ENCODE data around the gene ADCK1.
A peak's percentile ranks its signal among the peaks of the same experiment; 100 is the strongest.

ADCK1 gene

GRCh38 chr14:77859934-77860570, 60.1 kb downstream of the ADCK1 start:
- H3K4me1 Mint-ChIP-seq = no peaks in the 10 kb centered on the region
- H3K27ac Mint-ChIP-seq (ENCODE audit: low read depth) = no peak overlapping the region
- no peak for ATAC-seq (replicated peaks; ENCODE audit: extremely low read depth, poor library complexity, severe bottlenecking)
- H3K27me3 Mint-ChIP-seq = no peaks in the 10 kb centered on the region
- H3K4me3 Mint-ChIP-seq = no peak overlapping the region
- peaks cover 3% of the 10 kb centered on the region for H3K36me3 Mint-ChIP-seq (ENCODE audit: insufficient read depth)
- DNase-seq (ENCODE audit: low spot score in 2 of 2) = no peak
- no peaks in the 10 kb centered on the region for H3K9me3 Mint-ChIP-seq

GRCh38 chr14:77861201-77861600, 61.3 kb downstream of the ADCK1 start:
- H3K9me3 Mint-ChIP-seq = no peaks in the 10 kb centered on the region
- no peaks in the 10 kb centered on the region for H3K4me1 Mint-ChIP-seq
- H3K27ac Mint-ChIP-seq (ENCODE audit: low read depth) = no peak overlapping the region
- H3K4me3 Mint-ChIP-seq = no peak overlapping the region
- H3K27me3 Mint-ChIP-seq = no peaks in the 10 kb centered on the region
- DNase-seq (ENCODE audit: low spot score in 2 of 2) (no peak), ATAC-seq (replicated peaks; ENCODE audit: extremely low read depth, poor library complexity, severe bottlenecking) (no peak)
- H3K36me3 Mint-ChIP-seq (ENCODE audit: insufficient read depth) = peaks cover 3% of the 10 kb centered on the region

GRCh38 chr14:77862154-77862786, 62.4 kb downstream of the ADCK1 start:
- peaks cover 3% of the 10 kb centered on the region for H3K36me3 Mint-ChIP-seq (ENCODE audit: insufficient read depth)
- H3K27me3 Mint-ChIP-seq = no peaks in the 10 kb centered on the region
- H3K4me1 Mint-ChIP-seq = no peaks in the 10 kb centered on the region
- H3K4me3 Mint-ChIP-seq = no peak overlapping the region
- DNase-seq (ENCODE audit: low spot score in 2 of 2) (peak; percentile 48 to 66), ATAC-seq (replicated peaks; ENCODE audit: extremely low read depth, poor library complexity, severe bottlenecking) (no peak)
- no peaks in the 10 kb centered on the region for H3K9me3 Mint-ChIP-seq
- H3K27ac Mint-ChIP-seq (ENCODE audit: low read depth) = no peak overlapping the region

- H3K27me3 Mint-ChIP-seq = no peaks in the 10 kb centered on the region
- no peak overlapping the region for H3K27ac Mint-ChIP-seq (ENCODE audit: low read depth)
- no peaks in the 10 kb centered on the region for H3K9me3 Mint-ChIP-seq
- H3K36me3 Mint-ChIP-seq (ENCODE audit: insufficient read depth) = peaks cover 1% of the 10 kb centered on the region
- DNase-seq (ENCODE audit: low spot score in 2 of 2) = no peak
- no peak overlapping the region for H3K4me3 Mint-ChIP-seq
- no peaks in the 10 kb centered on the region for H3K4me1 Mint-ChIP-seq
- ATAC-seq (replicated peaks; ENCODE audit: extremely low read depth, poor library complexity, severe bottlenecking) = no peak
Measured at GRCh38 chr14:77864085-77864484, 64.2 kb downstream of the ADCK1 start.

GRCh38 chr14:77864580-77864979, 64.7 kb downstream of the ADCK1 start:
- Mint-ChIP-seq H3K27ac (ENCODE audit: low read depth) (no peak overlapping the region), H3K4me3 (no peak overlapping the region)
- DNase-seq (ENCODE audit: low spot score in 2 of 2) = no peak

GRCh38 chr14:77865455-77865854, 65.5 kb downstream of the ADCK1 start:
- Mint-ChIP-seq H3K27me3 (no peaks in the 10 kb centered on the region), H3K27ac (ENCODE audit: low read depth) (no peak overlapping the region), H3K36me3 (ENCODE audit: insufficient read depth) (peaks cover 1% of the 10 kb centered on the region), H3K4me1 (no peaks in the 10 kb centered on the region), H3K9me3 (no peaks in the 10 kb centered on the region), H3K4me3 (no peak overlapping the region)
- DNase-seq (ENCODE audit: low spot score in 2 of 2) (no peak), ATAC-seq (replicated peaks; ENCODE audit: extremely low read depth, poor library complexity, severe bottlenecking) (no peak)

More at GRCh38 chr14:77864580-77864979, 64.7 kb downstream of the ADCK1 start:
- no peak for ATAC-seq (replicated peaks; ENCODE audit: extremely low read depth, poor library complexity, severe bottlenecking)
- Mint-ChIP-seq H3K36me3 (ENCODE audit: insufficient read depth) (peaks cover 1% of the 10 kb centered on the region), H3K27me3 (no peaks in the 10 kb centered on the region), H3K9me3 (no peaks in the 10 kb centered on the region), H3K4me1 (no peaks in the 10 kb centered on the region)

DNA sequence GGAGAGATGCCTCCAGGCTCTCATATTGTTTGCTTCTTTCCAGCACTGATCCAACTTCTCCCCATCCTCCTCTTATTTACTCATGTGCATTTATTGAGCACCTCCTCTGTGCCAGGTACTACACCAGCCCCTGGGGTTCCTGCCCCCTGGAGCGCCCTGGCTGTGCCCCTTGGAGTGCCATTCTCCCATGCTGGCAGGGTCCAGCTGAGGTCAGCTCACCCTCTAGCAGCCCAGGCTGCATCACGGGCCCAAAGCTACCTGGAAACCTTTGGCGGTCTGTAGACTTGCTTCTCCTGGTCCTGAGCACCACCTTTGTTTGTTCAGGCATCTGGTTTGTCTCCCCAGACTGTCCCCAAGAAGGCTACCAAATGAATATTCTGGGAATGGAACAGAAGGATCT, 67.0 kb downstream of the ADCK1 start:
- Mint-ChIP-seq H3K4me3 (no peak overlapping the region), H3K27me3 (no peaks in the 10 kb centered on the region), H3K9me3 (no peaks in the 10 kb centered on the region), H3K36me3 (ENCODE audit: insufficient read depth) (peaks cover 1% of the 10 kb centered on the region), H3K27ac (ENCODE audit: low read depth) (no peak overlapping the region), H3K4me1 (no peaks in the 10 kb centered on the region)
- DNase-seq (ENCODE audit: low spot score in 2 of 2) (no peak), ATAC-seq (replicated peaks; ENCODE audit: extremely low read depth, poor library complexity, severe bottlenecking) (no peak)

DNA sequence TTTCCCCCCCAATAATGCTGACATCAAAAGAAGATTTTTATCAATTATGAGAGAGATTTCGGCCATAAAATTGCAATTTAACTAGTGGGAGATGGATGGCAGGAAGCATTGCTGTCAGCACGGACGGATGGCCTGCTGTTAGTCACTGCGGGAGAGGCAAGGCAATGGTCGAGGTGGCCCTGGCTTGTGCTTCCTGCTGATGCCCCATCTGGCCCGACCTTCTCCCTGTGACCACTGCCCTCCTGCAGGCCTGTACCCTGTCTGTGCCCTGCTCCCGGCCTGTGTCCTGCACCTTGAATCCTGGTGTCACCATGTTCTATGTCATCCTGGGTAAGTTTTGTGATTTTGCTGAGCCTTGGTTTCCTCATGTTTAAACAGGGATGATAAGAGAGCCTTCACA, 67.6 kb downstream of the ADCK1 start:
- no peaks in the 10 kb centered on the region for H3K9me3 Mint-ChIP-seq
- H3K36me3 Mint-ChIP-seq (ENCODE audit: insufficient read depth) = peaks cover 1% of the 10 kb centered on the region
- no peak overlapping the region for H3K27ac Mint-ChIP-seq (ENCODE audit: low read depth)
- no peaks in the 10 kb centered on the region for H3K27me3 Mint-ChIP-seq
- DNase-seq (ENCODE audit: low spot score in 2 of 2) (no peak), ATAC-seq (replicated peaks; ENCODE audit: extremely low read depth, poor library complexity, severe bottlenecking) (no peak)
- no peak overlapping the region for H3K4me3 Mint-ChIP-seq
- H3K4me1 Mint-ChIP-seq = no peaks in the 10 kb centered on the region

- no peaks in the 10 kb centered on the region for H3K36me3 Mint-ChIP-seq (ENCODE audit: insufficient read depth)
- H3K4me1 Mint-ChIP-seq = no peaks in the 10 kb centered on the region
- ATAC-seq (replicated peaks; ENCODE audit: extremely low read depth, poor library complexity, severe bottlenecking) (no peak), DNase-seq (ENCODE audit: low spot score in 2 of 2) (no peak)
- no peaks in the 10 kb centered on the region for H3K9me3 Mint-ChIP-seq
- no peak overlapping the region for H3K4me3 Mint-ChIP-seq
- no peak overlapping the region for H3K27ac Mint-ChIP-seq (ENCODE audit: low read depth)
- no peaks in the 10 kb centered on the region for H3K27me3 Mint-ChIP-seq
Measured at GRCh38 chr14:77868552-77869285, 68.8 kb downstream of the ADCK1 start.

DNA sequence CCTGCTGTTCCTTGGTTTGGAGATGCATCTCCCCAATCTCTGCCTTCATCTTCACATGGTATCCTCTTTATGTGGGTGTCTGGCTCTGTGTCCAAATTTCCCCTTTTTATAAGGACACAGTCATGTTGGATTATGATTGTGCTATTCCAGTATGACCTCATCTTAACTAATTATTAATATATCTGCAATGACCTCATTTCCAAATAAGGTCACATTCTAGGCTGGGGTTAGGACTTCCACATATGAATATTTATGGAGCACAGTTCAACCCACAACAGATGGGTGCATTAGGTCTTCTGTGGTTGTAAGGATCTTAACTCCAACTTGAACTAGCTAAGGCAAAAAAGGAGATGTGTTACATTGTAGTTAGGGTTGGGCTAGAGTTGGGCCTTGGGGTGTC, 69.4 kb downstream of the ADCK1 start:
- H3K9me3 Mint-ChIP-seq = no peaks in the 10 kb centered on the region
- H3K27ac Mint-ChIP-seq (ENCODE audit: low read depth) = no peak overlapping the region
- no peak overlapping the region for H3K4me3 Mint-ChIP-seq
- ATAC-seq (replicated peaks; ENCODE audit: extremely low read depth, poor library complexity, severe bottlenecking) (no peak), DNase-seq (ENCODE audit: low spot score in 2 of 2) (no peak)
- no peaks in the 10 kb centered on the region for H3K4me1 Mint-ChIP-seq
- H3K36me3 Mint-ChIP-seq (ENCODE audit: insufficient read depth) = no peaks in the 10 kb centered on the region
- H3K27me3 Mint-ChIP-seq = no peaks in the 10 kb centered on the region

DNA sequence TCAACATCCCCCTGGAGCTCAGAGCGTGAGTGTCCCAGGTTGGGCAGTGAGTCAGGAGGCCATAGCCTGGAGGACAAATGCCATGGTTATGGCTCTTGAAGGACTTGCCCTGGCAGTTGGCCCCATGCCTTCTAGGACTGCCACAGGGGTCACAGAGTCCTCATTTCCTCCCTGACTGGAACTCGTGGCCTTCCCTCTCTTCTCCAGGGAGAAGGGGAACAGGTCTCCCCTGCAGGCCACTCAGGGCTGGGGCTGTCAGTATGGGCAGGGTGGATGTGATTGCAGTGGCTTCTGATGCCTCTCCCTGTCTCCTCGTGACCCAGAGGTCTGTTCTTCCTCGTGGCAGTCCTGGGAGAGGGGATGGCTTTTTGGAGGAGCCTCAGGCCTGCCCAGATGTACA, 70.7 kb downstream of the ADCK1 start:
- Mint-ChIP-seq H3K27ac (ENCODE audit: low read depth) (no peak overlapping the region), H3K36me3 (ENCODE audit: insufficient read depth) (no peaks in the 10 kb centered on the region), H3K4me3 (no peak overlapping the region), H3K9me3 (no peaks in the 10 kb centered on the region), H3K27me3 (no peaks in the 10 kb centered on the region), H3K4me1 (no peaks in the 10 kb centered on the region)
- DNase-seq (ENCODE audit: low spot score in 2 of 2) = no peak
- no peak for ATAC-seq (replicated peaks; ENCODE audit: extremely low read depth, poor library complexity, severe bottlenecking)

DNA sequence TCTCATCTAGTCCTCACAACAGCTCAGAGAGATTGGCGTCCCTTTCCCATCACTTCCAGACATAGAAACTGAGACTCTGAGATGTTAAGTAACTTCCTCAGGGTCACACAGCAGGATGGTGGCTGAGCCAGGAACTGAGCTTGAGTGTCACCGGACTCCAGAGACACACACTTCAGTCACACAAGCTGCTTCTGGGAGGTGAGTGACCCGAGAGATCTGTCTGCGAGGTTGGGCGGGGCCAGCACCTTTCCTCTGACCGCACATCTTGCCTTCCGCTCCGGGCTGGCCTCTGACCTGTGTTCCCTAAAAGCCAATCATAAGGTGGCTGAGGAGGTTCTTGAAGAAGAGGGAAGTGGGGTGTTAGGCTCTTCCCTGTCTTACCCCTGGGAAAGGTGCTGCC, 72.2 kb downstream of the ADCK1 start:
- Mint-ChIP-seq H3K27me3 (no peaks in the 10 kb centered on the region), H3K27ac (ENCODE audit: low read depth) (no peak overlapping the region), H3K4me1 (no peaks in the 10 kb centered on the region), H3K9me3 (no peaks in the 10 kb centered on the region), H3K36me3 (ENCODE audit: insufficient read depth) (no peaks in the 10 kb centered on the region), H3K4me3 (no peak overlapping the region)
- DNase-seq (ENCODE audit: low spot score in 2 of 2) = no peak
- ATAC-seq (replicated peaks; ENCODE audit: extremely low read depth, poor library complexity, severe bottlenecking) = no peak

GRCh38 chr14:77872983-77873382, 73.1 kb downstream of the ADCK1 start:
- Mint-ChIP-seq H3K27me3 (no peaks in the 10 kb centered on the region), H3K27ac (ENCODE audit: low read depth) (no peak overlapping the region), H3K4me3 (no peak overlapping the region), H3K9me3 (no peaks in the 10 kb centered on the region), H3K4me1 (no peaks in the 10 kb centered on the region), H3K36me3 (ENCODE audit: insufficient read depth) (no peaks in the 10 kb centered on the region)
- ATAC-seq (replicated peaks; ENCODE audit: extremely low read depth, poor library complexity, severe bottlenecking) (no peak), DNase-seq (ENCODE audit: low spot score in 2 of 2) (no peak)
